NK-92 (cell line): Measurements from ENCODE around the gene BST1.
A peak's percentile ranks its signal among the peaks of the same experiment; 100 is the strongest.
"Not testable (repeated sequence)": the region's sequence is repeated elsewhere in the genome, so short reads cannot be mapped to it uniquely, and the experiment has no call there.

Experiments
- DNase-seq: peaks from one replicate; lab custom pipeline; 2025; ENCODE audit not compliant: unreplicated experiment; lab: John Stamatoyannopoulos, UW

BST1 gene

DNA sequence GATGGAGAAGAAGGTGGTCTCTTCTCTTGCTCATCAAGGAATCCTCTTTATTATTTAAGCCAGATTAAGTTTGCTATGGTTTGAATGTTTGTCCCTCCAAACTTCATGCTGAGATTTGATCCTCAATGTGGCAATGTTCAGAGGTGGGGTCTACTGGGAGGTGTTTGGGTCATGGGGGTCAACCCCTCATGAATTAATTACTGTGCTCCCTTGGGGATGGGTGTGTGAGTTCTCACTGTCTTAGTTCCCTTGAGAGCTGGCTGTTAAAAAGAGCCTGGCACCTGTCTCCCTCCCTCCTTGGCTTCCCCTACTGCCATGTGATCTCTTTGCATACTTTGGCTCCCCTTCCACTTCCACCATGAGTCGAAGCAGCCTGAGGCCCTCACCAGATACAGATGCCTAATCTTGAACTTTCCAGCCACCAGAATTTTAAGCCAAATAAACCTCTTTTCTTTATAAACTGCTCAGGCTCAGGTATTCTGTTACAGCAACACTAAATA, 39.3 kb downstream of the BST1 start:
- no peak for DNase-seq

DNA sequence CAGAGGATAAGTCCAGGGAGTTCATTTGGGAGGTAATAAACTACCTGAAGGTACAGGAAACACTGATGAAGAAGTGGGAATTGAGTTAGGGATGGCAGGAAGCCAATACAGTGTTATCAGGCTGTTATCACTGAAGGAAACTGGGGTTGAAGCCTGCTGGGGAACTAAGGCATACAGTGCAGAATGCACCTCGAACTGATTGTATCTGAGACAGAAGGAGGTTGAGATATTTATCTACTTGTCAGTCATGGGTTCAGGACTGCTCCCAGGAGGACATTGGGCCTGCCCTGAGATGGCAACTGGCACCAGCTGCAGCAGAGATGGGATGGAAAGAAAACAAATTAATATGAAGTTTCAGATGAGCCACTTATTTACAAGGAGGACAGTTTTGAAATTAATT, 39.8 kb downstream of the BST1 start:
- no peak for DNase-seq

DNA sequence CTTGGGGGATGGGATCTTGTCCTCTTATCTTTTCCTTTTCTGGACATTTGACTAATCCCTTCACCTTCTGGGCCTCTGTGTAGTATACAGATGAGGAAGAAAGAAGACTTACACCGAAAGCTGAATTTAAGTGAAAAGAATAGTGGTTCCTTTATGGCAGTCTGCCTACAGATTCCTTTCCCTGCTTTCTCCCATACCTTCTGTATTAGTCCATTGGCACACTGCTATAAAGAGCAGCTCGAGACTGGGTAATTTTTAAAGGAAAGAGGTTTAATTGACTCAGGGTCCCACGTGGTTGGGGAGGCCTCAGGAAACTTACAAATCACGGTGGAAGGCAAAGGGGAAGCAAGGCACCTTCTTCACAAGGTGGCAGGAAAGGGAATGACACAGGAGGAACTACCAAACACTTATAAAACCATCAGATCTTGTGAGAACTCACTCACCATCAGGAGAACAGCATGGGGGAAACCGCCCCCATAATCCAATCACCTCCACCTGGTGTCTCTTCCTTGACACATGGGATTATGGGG, 41.2 kb downstream of the BST1 start:
- DNase-seq: no peak

DNA sequence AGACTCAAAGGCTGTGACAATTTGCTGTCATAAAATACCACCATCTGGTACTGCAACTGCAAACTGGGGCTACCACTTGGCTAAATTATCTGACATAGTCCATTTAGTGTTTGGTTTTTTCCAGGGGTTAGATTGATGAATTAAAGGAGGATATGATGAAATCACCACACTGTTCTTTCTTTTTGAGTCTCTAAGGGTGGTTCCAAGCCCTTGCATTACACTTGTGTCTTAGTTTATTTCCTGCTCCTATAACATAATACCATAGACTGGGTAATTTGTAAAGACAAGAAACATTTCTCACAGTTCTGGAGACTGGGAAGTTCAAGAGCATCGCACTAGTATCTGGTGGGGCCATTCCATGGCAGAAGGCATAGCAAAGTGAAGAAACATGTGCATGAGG, 43.2 kb downstream of the BST1 start:
- no peak for DNase-seq

DNA sequence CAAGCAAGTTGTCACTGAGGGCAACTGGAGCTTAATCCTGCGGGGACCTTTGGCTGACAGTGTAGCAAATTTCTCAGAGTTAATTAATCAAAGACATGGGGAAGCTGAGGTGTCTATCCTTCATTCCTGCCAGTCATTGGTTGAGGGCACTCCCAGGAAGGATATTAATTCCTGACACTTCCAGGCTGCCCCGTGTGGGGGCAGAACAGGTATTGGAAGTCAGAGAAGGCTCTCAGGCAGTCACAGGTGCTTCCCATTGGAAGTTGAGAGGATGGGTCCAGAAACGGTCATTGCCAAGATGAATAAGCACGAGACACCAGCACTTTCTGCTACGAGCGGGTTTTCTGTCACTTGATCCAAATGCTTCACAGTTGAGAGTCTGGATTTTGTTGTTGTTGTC, 46.1 kb downstream of the BST1 start:
- DNase-seq: no peak

DNA sequence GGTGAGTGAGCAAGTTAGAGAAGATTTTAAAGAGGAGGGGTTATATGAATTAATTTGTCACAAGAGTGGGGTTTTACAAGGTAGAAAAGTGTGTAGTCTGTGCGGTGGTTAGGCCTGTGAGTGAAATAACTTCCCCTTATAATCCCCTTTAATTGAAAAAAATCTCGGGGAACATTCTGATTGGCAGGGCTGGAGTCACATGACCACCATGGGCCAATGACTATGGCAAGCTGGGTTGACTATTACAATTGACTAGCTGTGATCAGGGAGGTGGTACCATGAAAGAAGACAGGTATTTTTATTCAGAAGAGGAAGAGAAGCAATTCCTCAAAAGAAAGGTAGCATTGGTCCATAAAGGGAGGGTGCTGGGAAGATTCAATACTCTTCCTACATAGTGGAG, 48.3 kb downstream of the BST1 start:
- no peak for DNase-seq

DNA sequence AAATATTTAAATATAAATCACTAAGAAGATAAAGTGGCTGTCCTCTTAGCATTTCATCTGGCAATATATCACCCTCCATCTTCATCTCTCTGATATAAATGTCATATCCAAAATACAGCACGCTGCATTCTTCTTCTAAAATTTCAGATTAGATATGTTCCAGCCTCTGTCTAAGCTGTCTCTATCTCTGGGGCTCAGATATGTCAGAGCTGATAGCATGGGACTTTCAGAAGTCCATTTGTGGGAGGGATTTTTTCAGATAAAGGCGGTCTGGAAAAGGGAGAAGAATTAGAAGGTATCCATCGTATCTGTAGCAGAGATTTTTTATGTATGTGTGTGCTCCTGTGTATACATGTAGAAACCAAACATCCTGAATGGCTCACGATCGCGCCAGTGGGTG, 50.2 kb downstream of the BST1 start:
- no peak for DNase-seq

DNA sequence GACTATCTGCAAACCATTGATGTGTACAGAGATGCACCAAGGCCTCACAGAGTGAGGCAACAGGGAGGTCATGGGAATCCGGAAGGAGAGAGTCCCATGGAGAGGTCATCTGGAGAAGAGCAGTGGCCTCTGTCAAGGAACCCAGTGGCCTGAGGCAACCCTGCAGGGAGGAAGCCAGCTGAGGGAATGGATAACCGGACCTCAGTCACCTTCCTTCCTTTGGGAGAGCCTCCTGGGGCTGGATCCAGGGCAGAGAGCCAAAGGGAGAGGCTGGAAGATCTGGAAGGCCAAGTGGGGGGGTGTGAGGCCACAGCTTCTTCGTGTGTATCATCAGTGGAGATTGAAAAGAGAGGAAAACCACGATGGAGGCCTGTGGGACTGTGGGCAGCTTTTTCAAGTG, 50.9 kb downstream of the BST1 start:
- no peak for DNase-seq

DNA sequence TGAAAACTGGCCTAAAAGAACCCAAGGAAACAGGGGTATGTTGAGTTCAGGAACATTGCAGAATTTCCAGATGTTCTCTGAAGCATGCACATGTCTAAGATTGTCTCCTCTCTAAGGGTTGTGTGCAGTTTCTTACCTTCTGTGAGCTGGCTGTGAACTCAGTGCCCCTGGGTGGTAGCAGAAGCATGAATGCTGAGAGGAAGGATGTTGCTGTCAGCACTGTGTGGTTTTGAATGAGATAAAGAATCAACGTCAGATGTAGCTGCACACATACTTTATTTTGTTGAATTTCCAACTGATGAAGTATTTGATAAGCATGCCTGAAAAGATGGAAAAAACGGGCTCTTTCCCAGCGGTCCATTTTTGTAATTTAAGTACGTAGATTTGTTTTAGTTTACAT, 51.5 kb downstream of the BST1 start:
- no peak for DNase-seq

DNA sequence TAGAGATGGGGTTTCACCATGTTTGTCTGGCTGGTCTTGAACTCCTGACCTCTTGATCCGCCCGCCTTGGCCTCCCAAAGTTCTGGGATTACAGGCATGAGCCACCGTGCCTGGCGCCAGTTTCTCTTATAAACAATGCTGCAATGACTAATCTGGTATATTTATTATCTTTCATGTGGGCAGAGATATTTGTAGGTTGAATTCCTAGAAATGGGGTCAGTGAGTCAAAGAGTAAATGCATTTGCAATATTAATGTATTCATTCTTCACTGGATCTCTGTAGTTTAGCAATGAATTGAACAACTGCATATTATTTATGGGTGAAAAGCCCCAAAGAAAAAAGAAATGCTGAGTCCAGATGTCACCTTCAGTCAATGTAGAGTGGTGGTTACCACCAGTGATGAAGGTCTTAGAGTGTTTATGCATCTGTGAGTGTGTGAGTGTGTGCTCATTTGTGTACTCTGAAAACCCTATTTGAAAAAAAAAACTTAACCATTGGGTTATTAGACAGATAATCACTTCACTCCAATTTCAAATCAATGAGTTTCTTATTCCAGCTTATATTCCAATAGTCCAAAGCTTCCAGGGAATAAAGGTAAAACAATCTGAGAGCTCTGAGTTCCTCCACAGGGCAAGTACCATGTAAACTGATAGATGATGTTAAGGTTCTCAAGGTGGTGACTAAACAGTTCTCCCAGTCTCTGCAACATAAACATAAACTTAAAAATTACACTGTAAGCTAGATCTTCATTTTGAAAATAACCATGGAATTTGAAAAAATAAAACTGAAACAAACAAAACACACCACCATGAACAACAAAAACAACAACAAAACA, 52.7 kb downstream of the BST1 start:
- DNase-seq: no peak

DNA sequence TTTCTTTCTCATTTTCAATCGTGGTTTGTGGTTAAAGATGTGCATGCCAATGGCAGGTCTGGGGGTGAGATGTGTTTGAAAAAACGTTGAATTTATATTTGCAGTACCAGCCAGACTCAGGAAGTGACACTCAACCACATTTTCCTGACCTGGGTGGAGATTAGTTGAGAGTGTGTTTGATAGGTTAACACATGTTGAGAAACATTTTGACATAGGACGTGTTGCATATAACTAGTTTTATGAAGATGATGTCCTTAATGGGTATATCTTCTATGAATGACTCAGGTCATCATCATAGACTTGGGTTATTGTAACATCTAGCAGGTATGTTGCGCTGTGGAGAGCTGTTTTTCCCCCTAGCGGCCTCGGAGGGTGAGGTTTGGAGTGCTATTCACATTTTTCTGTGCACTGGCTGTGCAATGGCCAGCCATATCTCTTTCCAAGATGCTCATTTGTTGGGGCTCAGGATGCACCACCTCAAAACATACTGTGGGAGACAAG, 53.5 kb downstream of the BST1 start:
- peak; percentile 25 for DNase-seq

DNA sequence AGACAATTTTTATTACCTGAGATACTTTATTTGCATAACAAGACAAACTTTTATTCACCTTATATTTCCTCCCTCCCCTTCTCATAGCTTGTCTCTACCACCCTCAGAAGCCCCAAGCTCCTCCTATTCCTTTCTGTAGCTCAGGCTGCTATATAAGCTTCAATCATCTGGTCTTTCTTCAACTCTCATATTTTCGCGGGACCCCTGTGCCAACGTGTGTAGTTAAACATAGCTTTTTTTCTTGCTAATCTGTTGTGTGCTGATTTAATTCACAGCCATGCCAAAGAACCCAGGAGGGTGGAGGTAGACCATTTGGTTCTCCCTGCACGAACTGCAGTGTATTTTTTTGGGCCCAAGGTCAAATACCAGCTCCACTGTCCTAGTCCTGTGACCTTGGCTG, 54.2 kb downstream of the BST1 start:
- no peak for DNase-seq

DNA sequence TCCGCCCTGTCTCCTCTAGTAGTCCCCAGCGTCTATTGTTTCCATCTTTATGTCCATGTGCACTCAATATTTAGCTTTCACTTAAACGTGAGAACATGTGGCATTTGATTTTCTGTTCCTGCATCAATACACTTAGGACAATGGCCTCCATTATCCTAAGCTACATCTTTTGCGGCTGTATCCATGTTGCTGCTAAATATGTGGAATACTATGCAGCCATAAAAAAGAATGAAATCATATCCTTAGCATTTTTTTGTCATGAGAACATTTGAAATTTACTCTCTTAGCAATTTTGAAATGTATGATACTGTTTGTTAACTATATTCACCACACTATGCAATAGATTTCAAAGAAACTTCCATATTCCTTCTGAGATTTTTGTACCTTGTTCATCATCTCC, 55.4 kb downstream of the BST1 start:
- no peak for DNase-seq

DNA sequence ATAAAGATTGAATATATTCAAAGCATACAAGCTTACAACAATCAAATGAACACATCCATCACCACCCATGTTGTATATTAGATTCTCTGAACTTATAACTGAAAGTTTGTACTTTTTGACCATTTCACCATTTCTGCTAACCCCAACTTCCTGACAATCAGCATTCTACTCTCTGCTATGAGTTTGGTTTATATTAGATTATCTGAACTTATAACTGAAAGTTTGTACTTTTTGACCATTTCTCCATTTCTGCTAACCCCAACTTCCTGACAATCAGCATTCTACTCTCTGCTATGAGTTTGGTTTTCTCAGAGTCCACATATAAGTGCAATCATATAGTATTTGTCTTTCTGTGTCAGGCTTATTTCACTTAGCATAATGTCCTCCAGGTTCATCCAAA, 59.6 kb downstream of the BST1 start:
- DNase-seq: not testable (repeated sequence)

DNA sequence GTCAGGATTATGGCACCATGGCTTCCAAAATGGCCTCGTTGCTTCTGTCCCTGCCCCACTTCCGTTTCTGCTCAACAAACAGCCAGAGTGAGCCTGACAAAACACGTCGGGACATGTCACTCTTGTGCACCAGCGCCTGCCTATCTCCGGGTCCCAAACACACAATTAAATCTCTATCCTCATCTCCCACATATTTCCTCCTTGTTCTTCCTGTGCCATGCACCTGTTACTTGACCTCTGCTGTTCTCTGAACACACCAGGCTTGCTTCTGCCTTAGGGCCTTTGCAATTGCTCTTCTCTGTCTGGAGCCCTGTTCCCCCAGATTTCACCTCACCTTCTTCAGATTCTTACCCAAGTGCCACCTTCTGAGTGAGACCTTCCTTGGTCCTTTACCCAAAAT, 62.5 kb downstream of the BST1 start:
- no peak for DNase-seq

DNA sequence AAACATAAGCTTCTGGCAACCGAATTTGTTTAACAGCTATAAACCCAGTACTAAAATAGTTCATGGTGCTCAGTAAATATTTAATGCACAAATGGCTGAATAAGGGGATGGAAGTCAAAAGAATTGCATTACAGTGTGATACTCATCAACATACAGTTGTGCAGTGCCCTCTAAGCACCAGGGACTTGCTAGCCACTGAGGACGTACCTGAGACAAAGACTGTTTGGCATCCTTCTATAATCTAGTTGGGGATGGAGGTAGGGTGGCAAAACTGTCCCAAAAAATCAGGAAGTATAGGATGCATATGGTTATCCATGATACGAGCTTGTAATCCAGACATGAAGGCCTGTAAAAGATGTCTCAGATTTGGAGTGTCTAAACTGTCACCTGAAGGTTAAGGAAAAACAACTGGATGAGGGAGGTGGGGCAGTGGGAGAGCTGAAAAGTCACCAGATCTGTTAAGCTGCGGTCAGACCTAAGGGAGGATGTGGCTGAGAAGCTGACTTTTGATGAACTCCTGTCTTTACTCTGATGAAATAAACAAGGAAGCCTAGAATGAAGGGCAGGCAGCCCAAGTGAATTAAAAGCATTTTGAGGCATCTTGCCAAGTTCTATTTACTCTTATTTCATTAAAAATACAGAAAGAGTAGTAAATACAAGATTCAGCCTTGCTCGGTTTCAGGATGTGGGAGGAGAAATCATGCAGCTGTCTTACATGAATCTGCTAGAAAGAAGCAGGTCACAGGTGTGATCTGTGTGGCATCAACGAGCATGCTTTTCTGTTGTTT, 63.2 kb downstream of the BST1 start:
- DNase-seq: no peak

DNA sequence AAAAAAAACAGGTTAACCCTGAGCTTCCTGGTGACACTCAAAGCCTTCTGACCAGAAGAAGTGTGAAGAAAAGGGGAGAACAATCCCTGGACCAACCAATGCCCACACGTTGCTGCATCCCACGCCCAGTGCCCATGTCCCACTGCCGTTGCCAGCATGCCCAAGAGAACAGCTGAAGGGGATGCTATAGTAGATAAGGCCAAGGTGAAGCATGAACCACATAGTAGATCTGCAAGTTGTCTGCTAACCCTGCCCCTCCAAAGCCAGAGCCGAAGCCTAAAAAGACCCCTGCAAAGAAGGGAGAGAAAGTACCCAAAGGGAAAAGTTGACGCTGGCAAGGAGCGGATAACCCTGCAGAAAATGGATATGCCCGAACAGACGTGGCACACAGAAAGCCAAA, 64.0 kb downstream of the BST1 start:
- DNase-seq: no peak

DNA sequence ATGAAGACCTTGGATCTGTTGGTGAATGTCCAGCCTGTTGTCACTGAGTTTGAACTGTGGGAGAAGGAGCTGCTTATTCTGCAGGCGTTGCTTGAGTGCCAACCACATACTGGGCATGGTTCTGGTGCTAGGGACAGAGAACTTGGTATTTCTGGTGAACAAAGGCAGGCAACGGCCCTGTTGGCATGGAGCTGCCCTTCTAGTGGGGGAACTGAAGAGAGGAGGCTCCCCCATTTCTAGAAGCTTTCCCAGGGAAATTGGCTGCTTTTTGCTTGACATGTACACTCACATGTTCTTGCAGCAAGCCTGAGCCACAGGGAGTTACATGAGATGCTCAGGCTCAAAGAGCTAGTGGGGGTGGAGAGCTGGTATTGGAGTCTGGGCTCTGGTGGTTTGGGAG, 66.3 kb downstream of the BST1 start:
- DNase-seq: no peak

DNA sequence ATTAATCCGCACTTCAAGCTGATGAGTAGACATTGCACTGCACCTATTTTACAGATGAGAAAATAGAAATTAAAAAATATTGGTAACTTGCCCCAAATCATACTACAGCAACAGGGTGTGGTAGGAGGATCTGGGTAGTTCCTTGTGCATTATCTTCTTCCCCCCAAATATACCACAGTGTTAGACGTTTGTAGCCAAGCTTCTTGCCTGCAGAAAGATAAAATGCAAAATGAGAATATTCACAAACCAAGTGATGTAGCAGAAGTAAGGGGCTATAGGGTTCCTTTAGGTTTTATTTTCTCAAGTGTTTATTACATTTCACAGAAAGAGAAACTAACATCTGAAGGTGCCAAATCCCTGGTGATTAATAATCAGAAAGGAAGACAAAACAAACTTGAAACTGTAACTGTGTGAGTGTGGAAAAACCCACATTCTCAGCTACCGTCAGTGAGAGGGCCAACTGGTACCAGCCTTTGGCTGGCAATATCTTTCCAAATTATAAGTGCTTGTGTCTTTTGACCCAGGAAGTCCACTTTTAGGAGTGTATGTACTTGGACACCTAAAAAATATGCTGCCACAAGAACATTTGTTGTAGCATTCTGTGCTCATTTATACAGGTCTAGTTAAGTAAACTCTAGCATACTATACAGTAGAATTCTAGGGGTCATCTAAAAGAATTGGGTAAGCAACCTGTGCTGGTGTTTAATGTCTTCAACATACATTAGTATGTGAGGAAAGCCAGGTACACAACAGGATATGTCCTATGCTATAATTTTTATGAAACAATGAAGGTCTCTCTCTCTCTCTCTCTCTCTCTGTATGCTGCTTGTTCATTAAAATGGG, 68.6 kb downstream of the BST1 start:
- DNase-seq: no peak

DNA sequence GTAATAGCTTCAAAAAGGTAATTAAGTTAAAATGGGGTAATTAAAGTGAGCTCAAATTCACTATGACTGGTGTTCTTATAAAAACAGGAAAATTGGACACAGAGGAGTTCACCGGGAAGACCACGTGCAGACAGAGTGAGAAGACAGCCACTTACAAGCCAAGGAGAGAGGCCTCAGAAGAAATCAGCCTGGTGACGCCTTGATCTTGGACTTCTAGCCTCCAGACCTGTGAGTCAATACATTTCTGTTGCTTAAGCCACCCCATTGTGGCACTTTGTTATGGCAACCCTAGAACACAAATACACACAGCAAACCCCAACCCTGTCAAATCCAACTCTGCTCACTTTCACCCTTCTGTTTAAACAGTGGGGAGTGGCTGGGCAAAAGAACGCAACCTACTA, 71.2 kb downstream of the BST1 start:
- no peak for DNase-seq
